ENCODE measurements around the gene FAAP100.

The FAAP100 gene

DNA sequence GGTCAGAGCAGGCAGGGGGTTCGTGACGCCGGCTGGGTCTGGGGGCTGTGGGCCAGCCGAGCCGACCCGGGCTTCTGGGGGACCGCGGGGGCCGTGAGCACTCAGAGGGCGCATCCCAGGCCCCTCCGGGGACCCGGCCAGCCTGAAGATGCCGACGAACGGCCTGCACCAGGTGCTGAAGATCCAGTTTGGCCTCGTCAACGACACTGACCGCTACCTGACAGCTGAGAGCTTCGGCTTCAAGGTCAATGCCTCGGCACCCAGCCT, 23.8 kb downstream of the FAAP100 start:
- TF ChIP-seq, protein P1, sequence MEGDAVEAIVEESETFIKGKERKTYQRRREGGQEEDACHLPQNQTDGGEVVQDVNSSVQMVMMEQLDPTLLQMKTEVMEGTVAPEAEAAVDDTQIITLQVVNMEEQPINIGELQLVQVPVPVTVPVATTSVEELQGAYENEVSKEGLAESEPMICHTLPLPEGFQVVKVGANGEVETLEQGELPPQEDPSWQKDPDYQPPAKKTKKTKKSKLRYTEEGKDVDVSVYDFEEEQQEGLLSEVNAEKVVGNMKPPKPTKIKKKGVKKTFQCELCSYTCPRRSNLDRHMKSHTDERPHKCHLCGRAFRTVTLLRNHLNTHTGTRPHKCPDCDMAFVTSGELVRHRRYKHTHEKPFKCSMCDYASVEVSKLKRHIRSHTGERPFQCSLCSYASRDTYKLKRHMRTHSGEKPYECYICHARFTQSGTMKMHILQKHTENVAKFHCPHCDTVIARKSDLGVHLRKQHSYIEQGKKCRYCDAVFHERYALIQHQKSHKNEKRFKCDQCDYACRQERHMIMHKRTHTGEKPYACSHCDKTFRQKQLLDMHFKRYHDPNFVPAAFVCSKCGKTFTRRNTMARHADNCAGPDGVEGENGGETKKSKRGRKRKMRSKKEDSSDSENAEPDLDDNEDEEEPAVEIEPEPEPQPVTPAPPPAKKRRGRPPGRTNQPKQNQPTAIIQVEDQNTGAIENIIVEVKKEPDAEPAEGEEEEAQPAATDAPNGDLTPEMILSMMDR (conservative IDR thresholded peaks at IDR 0.05; ENCODE audit: low read depth, low read length): no peak
- no peak for DNase-seq (ENCODE audit: low read depth)
- H3K4me3 ChIP-seq (ENCODE audit: low read length): no peak overlapping the region

DNA sequence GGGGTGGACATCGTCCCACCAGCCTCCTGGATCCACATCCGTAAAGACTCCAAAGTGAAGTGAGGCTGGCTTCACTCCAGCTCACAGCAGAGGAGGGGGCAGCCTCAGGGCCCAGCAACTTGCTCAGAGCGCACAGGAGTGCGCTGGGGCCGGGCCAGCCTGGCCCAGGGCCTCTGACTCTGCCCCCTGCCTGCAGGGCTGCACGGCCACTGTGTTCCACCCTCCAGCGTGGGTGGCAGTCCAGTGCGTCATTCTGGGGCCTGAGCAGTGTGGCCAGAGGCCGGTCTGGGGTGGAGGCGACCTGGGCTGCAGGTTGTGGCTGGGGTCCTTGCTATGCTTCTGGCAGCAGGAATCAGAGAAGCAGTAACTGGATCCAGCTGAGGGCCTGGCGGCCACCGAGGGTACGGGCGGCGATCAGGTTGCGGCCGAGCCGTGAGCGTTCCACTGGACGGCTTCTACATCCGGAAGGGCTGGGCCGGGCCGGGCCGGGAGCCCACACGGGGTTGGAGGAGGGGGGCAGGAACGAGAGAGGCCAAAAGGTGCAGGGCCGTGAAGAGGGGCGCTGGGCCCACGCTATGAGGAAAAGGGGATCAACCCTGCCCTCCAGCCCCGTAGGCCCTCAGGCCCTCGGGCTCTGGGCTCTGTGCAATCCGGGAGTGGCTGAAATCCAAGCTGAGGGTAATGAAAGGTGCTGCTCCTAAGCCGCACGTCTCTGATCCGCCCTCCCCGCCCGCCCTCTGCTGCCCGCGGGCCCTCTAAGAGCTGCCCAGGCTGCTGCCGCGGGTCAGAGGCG, 24.4 kb downstream of the FAAP100 start, which contains the start of gene FSCN2:
FSCN2 (plus strand) TSS at position 787 of the 793 bp plus-strand sequence. CDS start 155 bp downstream, outside the sequence.
- no peak within 1 kb of the TSS for H3K4me3 ChIP-seq (ENCODE audit: low read length)
- DNase-seq (ENCODE audit: low read depth): no peak
- TF ChIP-seq, protein P1 (conservative IDR thresholded peaks at IDR 0.05; ENCODE audit: low read depth, low read length): peak; percentile 25

DNA sequence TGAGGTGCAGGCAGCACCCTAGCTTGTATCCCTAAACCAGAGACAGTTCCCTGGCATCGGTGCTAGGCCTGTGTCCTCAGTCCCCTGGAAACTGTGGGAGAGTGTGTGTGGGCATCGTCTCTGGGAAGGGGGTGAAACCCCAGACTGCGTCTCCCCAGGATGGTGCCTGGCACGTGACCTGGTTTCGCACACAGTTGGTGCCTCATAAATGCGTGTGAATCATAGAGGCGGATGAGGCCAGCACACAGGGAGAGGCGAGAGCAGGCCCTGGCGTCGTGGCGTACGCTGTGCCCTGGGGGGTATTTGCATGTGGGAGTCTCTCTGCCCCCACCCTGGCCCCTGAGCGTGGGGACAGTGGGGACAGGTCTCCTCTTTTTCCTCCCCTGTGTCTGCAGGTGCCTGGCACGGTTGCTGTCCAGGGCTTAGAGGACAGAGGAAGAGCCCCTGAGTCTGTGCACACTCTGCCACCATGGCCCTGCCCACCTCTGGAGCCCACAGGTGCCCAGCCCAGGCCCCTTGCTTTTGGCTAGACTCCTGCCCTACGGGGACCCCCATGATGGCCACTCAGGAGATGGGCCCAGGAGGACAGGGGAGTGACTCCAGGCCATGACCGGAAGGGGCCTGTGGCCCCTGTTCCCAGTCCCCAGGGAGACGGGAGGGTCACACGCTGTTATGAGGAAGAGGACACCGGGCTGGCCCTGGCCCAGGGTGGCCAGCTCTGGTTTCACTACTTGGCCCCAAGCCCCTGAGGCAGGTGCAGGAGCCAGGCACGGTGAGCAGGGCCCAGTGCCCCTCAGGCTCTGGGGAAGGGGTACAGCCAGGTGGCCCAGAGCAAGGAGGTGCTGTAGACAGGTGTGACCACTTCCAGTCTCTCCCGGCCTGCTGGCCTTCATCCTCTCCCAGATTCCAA, 25.2 kb downstream of the FAAP100 start:
- TF ChIP-seq, protein P1 (conservative IDR thresholded peaks at IDR 0.05; ENCODE audit: low read depth, low read length): no peak
- H3K4me3 ChIP-seq (ENCODE audit: low read length): no peak overlapping the region
- DNase-seq (ENCODE audit: low read depth): no peak

DNA sequence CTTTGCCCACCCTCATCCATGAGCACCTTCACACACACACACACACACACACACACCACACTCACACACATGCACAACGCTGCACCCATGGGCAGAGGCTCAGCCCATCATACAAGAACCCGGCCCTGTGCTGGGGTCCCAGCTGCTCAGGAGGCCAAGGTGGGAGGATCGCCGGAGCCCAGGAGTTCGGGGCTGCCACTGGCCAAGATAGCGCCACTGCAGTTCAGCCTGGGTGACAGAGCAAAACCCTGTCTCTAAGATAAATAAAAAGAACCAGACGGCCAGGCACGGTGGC, 27.3 kb downstream of the FAAP100 start:
- TF ChIP-seq, protein P1 (conservative IDR thresholded peaks at IDR 0.05; ENCODE audit: low read depth, low read length): no peak
- DNase-seq (ENCODE audit: low read depth): no peak
- H3K4me3 ChIP-seq (ENCODE audit: low read length): no peak overlapping the region

DNA sequence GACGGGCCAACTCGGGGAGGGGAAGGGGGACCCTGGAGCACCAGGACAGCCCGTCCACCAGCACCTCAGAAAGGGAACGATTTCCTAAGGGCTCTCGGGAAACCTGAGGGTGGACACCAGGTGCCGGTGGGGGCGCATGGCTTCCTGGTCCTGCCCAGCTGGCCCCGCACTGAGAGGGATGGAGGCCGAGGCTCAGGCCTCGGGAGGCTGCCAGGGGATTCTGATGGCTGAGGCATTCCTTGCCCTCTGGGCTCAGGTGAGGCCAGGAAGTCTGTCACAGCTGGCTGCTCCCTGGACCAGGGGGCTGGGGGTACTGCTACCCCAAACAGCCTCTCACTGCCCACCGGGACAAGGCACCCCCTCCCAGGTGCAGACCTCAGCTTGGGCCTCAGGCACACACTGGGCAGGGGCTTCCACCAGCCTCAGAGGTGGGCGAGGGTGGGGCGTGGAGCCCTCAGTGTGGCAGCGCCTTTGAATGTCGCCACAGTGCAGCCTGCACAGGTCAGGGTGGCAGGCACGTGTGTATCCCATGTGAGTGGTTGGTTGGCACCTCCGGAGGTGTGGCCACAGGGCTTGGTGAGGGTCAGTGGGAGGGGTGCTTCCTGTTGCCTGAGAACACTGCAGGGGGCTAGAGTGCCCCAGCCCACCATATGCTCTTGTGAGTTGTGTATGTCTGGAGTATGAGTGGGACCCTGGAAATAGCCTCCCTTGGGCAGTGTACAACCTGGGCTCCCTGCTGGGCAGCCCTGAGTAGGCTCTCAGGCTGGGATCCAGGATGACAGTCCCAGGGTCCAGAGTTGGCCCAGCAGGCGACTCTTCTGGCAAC, 27.9 kb downstream of the FAAP100 start:
- DNase-seq (ENCODE audit: low read depth): no peak
- no peak overlapping the region for H3K4me3 ChIP-seq (ENCODE audit: low read length)
- TF ChIP-seq, protein P1 (conservative IDR thresholded peaks at IDR 0.05; ENCODE audit: low read depth, low read length): no peak

DNA sequence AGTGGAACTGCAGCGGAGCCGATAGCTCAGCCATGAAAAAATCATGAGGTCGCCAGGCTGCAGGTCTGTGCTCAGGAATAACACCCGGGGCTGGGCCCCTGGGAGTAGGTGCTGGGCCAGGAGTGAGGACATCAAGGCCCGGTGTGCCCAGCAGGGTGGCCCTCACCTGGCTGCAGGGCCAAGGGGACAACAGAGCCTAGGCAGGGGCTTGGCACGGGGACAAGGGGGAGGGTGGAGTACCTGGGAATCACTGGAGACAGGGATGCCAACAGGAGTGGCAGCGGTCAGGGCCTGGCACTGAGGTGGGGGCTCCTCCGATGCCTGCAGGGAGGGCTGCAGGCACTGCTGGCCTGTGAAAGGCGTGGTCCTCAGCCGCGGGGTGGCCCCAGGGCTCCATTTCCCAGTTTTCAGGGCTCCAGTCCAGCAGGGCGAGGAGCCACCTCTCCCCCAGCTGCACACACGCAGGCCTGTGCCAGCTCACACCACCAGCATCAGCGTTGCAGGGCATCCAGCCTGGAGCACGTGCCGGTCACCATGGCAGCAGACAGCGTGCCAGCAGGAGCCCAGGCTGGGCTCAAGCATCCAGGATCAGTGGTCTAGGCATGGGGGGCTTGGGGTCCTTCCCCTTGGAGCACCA, 28.6 kb downstream of the FAAP100 start:
- DNase-seq (ENCODE audit: low read depth): no peak
- no peak overlapping the region for H3K4me3 ChIP-seq (ENCODE audit: low read length)
- TF ChIP-seq, protein P1 (conservative IDR thresholded peaks at IDR 0.05; ENCODE audit: low read depth, low read length): no peak

All from retinal pigment epithelial cell (primary cell).